Measurements from ENCODE around the gene GTF2A1L.

DNA sequence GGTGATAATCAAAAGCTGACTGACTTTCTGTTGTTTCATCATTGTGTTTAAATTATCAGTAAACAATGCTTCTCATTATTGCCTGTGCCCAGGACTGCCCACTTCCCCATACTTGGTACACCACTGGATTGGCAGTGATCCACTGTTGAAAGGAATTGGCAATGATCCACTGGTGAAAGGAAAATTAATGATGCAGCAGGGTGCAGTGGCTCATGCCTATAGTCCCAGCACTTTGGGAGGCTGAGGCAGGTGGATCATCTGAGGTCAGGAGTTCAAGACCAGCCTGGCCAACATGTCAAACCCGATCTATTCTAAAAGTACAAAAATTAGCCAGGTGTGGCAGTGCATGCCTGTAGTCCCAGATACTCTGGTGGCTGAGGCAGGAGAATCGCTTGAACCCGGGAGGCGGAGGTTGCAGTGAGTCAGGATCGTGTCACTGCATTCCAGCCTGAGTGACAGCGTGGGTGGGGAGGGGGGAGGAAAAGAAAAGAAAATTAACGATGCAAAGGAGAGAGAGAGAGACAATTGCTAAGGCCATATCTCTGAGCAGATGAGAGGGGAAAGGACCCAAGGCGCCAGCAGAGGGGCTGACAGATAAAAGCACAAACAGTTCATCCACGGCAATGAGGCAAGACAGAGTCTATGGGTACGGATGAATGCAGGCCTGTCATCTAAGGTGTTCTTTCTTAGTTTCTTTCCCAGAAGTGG, 10.2 kb upstream of the GTF2A1L start:
- TF ChIP-seq, protein P1, sequence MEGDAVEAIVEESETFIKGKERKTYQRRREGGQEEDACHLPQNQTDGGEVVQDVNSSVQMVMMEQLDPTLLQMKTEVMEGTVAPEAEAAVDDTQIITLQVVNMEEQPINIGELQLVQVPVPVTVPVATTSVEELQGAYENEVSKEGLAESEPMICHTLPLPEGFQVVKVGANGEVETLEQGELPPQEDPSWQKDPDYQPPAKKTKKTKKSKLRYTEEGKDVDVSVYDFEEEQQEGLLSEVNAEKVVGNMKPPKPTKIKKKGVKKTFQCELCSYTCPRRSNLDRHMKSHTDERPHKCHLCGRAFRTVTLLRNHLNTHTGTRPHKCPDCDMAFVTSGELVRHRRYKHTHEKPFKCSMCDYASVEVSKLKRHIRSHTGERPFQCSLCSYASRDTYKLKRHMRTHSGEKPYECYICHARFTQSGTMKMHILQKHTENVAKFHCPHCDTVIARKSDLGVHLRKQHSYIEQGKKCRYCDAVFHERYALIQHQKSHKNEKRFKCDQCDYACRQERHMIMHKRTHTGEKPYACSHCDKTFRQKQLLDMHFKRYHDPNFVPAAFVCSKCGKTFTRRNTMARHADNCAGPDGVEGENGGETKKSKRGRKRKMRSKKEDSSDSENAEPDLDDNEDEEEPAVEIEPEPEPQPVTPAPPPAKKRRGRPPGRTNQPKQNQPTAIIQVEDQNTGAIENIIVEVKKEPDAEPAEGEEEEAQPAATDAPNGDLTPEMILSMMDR (IDR thresholded peaks at IDR 0.05), result no peak
- TF ChIP-seq POLR2A (IDR thresholded peaks at IDR 0.05), result no peak
- no peak for TF ChIP-seq EP300 (IDR thresholded peaks at IDR 0.05)
